Measurements from ENCODE around the gene DPP9.

DNA sequence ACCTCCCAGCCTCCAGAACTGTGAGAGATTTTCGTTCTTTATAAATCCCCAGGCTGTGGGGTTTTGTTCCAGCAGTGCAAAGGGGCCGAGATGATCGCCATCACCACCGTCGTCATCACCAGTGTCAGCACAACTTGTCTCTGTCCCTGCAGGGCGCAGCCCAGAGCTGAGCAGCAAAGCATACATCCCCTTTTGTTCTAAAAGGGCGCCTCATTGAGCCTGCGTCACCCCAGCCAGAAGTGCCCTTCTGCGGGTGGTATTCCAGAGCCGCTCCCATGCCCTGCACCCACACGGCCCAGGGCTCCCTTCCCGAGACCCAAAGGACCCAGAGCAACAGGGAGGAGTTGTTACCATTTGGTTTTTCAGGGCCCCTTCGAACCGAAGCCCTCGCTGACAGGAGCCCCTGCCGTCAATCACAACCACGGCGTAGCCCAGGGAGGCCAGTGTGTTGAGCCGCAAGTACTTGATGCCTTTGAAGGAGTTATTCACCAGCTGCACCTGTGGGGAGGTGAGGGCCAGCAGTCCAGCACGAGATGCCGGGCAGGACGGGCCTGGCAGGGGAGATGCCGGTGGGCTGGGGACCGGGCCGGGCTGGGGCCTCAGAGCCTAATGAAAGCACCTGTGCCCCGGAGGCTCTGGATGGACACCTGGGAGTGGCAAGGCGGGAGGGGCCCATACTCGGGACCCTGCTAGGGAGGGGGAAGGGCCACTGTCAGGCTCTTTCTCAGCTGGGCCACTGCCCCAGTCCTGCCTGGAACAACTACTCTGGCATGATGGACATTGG, 39.1 kb downstream of the DPP9 start:
- TF ChIP-seq JUND (IDR thresholded peaks at IDR 0.05) (no peak), MAX (IDR thresholded peaks at IDR 0.05; ENCODE audit: low read depth) (no peak), RFX5 (IDR thresholded peaks at IDR 0.05; ENCODE audit: low read length) (no peak), MXI1 (IDR thresholded peaks at IDR 0.05; ENCODE audit: low read depth, low read length) (no peak), POLR2AphosphoS5 (IDR thresholded peaks at IDR 0.05; ENCODE audit: low read depth, low read length) (no peak)
- TF ChIP-seq, protein P1, sequence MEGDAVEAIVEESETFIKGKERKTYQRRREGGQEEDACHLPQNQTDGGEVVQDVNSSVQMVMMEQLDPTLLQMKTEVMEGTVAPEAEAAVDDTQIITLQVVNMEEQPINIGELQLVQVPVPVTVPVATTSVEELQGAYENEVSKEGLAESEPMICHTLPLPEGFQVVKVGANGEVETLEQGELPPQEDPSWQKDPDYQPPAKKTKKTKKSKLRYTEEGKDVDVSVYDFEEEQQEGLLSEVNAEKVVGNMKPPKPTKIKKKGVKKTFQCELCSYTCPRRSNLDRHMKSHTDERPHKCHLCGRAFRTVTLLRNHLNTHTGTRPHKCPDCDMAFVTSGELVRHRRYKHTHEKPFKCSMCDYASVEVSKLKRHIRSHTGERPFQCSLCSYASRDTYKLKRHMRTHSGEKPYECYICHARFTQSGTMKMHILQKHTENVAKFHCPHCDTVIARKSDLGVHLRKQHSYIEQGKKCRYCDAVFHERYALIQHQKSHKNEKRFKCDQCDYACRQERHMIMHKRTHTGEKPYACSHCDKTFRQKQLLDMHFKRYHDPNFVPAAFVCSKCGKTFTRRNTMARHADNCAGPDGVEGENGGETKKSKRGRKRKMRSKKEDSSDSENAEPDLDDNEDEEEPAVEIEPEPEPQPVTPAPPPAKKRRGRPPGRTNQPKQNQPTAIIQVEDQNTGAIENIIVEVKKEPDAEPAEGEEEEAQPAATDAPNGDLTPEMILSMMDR (IDR thresholded peaks at IDR 0.05), result no peak
